NOMO-1 treated with dmso at 0.1 percent for 144 hours (cell line): Measurements from ENCODE around the gene DAP3.
"Not testable (repeated sequence)": the region's sequence is repeated elsewhere in the genome, so short reads cannot be mapped to it uniquely, and the experiment has no call there.

Source experiments
- DNase-seq: peaks from one replicate; lab custom pipeline; 2025; ENCODE audit not compliant: unreplicated experiment; lab: John Stamatoyannopoulos, UW

DAP3 gene

DNA sequence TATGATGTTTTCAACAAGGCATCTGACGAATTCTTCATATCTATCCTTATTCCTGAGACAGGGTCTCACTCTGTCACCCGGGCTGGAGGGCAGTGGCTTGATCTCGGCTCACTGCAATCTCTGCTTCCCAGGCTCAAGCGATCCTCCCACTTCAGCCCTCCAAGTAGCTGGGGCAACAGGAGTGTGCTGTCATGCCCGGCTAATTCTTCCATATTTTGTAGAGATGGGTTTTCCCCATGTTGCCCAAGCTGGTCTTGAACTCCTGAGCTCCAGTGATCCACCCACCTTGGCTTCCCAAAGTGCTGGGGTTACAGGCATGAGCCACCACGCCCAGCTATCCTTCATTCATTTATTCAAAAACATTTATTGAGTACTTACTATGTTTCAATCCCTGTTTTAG, 8.4 kb upstream of the DAP3 start:
- DNase-seq = no peak

DNA sequence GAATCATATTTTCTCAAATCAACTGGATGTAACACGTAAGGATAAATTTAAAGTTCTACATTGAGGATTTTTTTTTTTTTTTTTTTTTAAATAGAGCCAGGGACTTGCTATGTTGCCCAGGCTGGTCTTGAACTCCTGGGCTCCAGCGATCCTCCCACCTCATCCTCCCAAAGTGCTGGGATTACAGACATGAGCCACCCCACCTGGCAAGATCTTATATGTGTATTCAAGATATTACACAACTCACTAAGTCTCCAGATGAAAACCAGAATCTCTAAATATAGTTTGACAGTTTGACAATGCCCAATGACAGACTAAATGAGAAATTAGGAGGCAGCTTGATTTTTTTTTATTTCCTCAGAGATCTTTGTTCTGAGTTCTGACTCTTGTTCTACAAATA, 7.1 kb upstream of the DAP3 start:
- no peak for DNase-seq

- DNase-seq = not testable (repeated sequence)
These were observed 1.1 kb upstream of the DAP3 start for GRCh38 chr1:155687705-155688323.

DNA sequence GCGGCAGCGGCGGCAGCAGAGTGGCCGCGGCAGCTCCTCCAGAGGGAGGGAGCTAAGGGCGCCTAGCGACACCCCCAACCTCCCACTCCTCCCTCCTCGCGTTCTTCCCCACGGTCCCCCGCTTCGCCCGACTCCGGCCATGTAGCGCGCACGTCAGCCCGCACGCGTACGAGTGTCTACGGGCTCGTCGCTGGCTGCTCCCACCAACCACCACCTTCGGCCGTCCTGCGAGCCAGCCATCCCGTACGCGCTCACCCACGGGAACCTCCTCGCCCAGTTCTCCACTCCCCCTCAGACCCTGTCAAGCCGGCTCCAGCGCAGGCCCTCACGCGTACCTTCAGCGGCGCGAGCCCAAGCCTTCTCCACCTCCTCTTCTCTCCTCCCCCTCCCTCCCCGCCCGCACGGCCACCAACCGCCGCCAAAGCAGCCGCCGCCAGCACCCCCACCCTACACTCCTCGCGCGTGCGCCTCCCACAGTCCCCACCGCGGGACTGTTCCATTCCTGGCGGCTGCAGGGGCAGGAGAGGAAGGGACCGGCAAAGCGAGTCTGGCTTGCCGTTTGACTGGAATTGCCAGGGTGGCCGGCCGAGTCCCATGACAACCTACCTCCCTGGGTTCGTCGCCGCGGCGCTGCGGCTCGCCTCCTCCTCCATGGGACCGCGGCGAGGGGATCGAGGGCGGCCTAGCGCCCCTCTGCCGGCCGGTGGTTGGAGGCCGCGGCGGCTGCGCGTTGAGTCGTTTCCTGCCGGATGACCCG, 389 bp upstream of the DAP3 start, which contains the start of gene YY1AP1:
YY1AP1 (minus strand) TSS at position 451 of the 757 bp plus-strand sequence. CDS start 8,338 bp downstream, outside the sequence.
- DNase-seq = peak; percentile 80

- no peak for DNase-seq
These were observed 3.2 kb downstream of the DAP3 start for GRCh38 chr1:155691992-155692528.

DNA sequence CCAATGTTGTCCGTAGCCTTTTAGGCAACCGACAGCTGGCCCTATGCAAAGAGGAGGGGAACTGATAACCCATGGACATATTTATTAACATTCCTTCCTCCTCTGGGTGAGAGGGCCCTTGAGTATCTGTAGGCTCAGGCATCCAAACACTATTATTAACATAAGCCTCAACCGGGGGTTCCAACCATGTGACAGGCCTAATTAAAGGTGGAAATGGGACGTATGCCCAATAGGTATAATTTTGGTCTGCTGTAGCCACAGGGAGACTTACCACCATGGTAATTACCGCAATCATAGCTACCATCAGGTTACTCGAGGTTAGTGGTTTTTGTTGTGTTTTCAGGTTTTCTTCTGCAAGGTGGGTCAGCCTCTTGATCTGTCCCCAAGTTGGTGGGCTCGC, 5.3 kb downstream of the DAP3 start:
- no peak for DNase-seq

GRCh38 chr1:155695072-155695471, 6.2 kb downstream of the DAP3 start:
- no peak for DNase-seq

- no peak for DNase-seq
These were observed 6.7 kb downstream of the DAP3 start for GRCh38 chr1:155695608-155696007.

- DNase-seq = no peak
These were observed 7.6 kb downstream of the DAP3 start for GRCh38 chr1:155696524-155696923.

DNA sequence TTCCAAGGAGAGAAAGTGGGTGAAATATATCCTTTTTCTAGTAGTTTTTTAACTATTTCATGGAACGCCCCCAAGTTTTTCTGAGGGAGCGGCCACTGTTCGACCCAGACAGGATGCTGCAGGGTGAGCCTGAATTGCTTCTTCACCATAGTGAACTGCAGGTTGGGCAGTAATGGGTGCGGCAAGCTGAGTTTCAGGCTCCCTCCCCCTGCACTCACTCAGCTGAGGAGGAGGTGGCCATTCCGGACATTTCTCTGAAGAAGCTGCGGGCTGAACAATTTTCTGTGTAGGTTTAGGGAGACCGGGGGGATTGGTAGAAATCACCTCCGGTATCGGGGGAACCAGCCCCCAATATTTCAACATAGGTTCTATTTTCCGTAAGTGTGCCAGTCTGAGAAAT, 8.2 kb downstream of the DAP3 start:
- no peak for DNase-seq

- DNase-seq = not testable (repeated sequence)
These were observed 8.7 kb downstream of the DAP3 start for GRCh38 chr1:155697616-155698015.

DNA sequence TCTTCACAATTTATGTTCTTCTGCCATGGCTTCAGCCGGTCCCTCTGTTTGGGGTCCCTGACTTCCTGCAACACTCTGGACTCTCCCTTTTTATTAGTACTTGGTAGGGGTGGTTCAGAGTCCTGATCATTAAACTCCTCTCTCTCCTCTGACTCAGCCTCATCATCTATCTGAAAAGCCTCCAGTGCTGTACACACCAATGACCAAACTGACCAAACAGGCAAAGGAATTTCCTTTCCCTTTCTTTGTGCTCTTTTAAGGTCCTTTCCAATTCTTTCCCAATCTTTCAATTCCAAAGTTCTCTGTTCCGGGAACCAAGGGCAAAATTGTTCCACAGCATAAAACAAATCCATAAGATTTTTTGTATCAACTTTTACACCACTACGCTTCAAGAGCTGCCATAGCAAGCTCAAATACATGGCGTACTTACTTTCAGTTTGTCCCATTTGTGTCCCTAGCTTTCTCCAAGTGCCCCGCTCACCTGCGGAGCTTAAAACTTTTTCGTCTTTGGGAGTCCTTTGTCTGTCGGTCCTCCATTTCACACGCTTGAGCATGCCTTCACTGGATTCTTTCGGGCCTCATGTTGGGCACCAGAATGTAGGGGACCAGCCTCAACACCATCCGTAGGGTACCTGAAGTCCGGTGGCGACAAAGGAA, 9.6 kb downstream of the DAP3 start:
- no peak for DNase-seq

- DNase-seq = not testable (repeated sequence)
These were observed 10.2 kb downstream of the DAP3 start for GRCh38 chr1:155699062-155699461.

GRCh38 chr1:155701675-155702074, 12.8 kb downstream of the DAP3 start:
- DNase-seq = not testable (repeated sequence)

DNA sequence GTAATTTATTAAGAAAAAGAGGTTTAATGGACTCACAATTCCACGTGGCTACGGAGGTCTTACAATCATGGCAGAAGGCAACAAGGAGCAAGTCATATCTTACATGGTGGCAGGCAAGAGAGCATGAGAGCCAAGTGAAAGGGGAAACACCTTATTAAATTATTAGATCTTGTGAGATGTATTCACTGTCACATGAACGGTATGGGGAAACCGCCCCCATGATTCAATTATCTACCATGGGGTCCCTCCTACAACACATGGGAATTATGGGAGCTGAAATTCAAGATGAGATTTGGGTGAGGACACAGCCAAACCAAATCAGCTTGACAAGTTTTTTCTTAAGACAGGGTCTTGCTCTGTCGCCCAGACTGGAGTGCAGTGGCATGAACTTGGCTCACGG, 14.3 kb downstream of the DAP3 start:
- no peak for DNase-seq

- not testable (repeated sequence) for DNase-seq
These were observed 15.5 kb downstream of the DAP3 start for GRCh38 chr1:155704414-155704813.

GRCh38 chr1:155706139-155706538, 17.2 kb downstream of the DAP3 start:
- DNase-seq = no peak

DNA sequence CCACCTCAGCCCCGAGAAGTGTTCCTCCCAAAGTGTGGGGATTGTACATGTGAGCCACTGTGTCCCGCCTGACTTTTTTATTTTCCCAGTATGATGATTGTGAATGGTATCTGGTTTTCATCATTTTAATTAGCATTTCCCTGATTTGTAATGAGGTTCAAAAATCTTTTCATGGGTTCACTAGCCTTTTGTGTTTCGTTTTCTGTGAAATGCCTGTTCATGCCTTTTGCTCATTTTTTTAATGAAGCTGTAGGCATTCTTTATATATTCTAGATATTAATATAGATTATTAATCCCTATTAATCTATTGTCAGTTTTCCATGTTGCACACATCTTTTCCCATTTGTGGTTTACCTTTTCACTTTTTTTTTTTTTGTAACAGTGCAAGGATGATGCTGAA, 20.5 kb downstream of the DAP3 start:
- no peak for DNase-seq

GRCh38 chr1:155711457-155711856, 22.6 kb downstream of the DAP3 start:
- DNase-seq = not testable (repeated sequence)

DNA sequence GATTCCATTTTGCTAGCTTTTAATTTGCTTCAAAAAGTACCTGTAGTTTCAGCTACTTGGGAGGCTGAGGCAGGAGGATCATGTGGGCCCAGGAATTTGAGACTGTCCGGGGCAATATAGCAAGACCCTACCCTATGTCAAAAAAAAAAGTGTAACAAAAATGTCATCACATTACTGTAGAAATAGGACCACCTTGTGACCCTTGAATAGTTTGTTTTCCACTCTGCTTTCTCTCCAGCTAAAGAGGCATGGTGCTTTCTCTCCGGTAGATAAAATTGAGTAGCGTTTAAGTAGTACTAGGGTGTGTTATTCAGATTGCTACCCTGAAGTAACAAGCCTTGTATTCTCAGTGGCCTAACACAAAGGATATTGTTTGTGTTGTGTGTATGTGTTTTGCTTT, 23.7 kb downstream of the DAP3 start:
- DNase-seq = not testable (repeated sequence)

GRCh38 chr1:155713075-155713474, 24.2 kb downstream of the DAP3 start:
- no peak for DNase-seq

GRCh38 chr1:155715056-155715455, 26.2 kb downstream of the DAP3 start:
- DNase-seq = not testable (repeated sequence)
